Astrocyte (in vitro differentiated cells and primary cell): ENCODE results near the gene CGB3. TPM values are rescaled to one million over a fixed set of nuclear protein-coding genes. Genes with fewer than 3 reads are reported as not detected.
"Not testable (repeated sequence)": the region's sequence is repeated elsewhere in the genome, so short reads cannot be mapped to it uniquely, and the experiment has no call there.

ENCODE experiments used
- DNase-seq: peaks from one replicate; pipeline ENCODE4 v3.0.0-alpha.2; 2010; ENCODE audit warnings: low read depth
- FAIRE-seq: peaks from 2 replicates; lab custom pipeline; 2011; peaks lifted over from hg19 to GRCh38; lab: Jason Lieb, UNC
- H2AFZ ChIP-seq: 2 replicates; pipeline ENCODE4 v1.6.0; 2012; ENCODE audit warnings: low read depth, low read length, inconsistent platforms
- H3K27ac ChIP-seq: 2 replicates; pipeline ENCODE4 v1.5.1; 2011; ENCODE audit warnings: low read depth, low read length, inconsistent platforms
- H3K27me3 ChIP-seq: 2 replicates; pipeline ENCODE4 v1.6.0; 2011; ENCODE audit warnings: low read length, inconsistent platforms; ENCODE audit not compliant: insufficient read depth
- H3K36me3 ChIP-seq: 2 replicates; pipeline ENCODE4 v1.5.1; 2011; ENCODE audit warnings: low read length, inconsistent platforms; ENCODE audit not compliant: insufficient read depth
- H3K4me1 ChIP-seq: 2 replicates; pipeline ENCODE4 v1.5.1; 2011; ENCODE audit warnings: low read length, inconsistent platforms; ENCODE audit not compliant: insufficient read depth
- H3K4me2 ChIP-seq: 2 replicates; pipeline ENCODE4 v1.6.0; 2012; ENCODE audit warnings: low read length, inconsistent platforms
- H3K4me3 ChIP-seq: 2 replicates; pipeline ENCODE4 v1.5.1; 2011; ENCODE audit warnings: low read depth, mild to moderate bottlenecking, low read length, inconsistent platforms; ENCODE audit not compliant: insufficient read depth
- H3K79me2 ChIP-seq: 2 replicates; pipeline ENCODE4 v1.6.0; 2012; ENCODE audit warnings: mild to moderate bottlenecking, low read length, inconsistent platforms; ENCODE audit not compliant: insufficient read depth
- H3K9ac ChIP-seq: 2 replicates; pipeline ENCODE4 v1.6.0; 2012; ENCODE audit warnings: mild to moderate bottlenecking, low read length, inconsistent platforms
- H3K9me3 ChIP-seq: 2 replicates; pipeline ENCODE4 v1.5.1; 2012; ENCODE audit warnings: low read depth, mild to moderate bottlenecking, low read length, inconsistent platforms; ENCODE audit not compliant: insufficient read depth
- H4K20me1 ChIP-seq: 2 replicates; pipeline ENCODE4 v1.6.0; 2012; ENCODE audit warnings: low read length, inconsistent platforms; ENCODE audit not compliant: insufficient read depth
- H3K27ac Mint-ChIP-seq: one replicate; pipeline ENCODE4 v1.8.0; 2021; ENCODE audit warnings: mild to moderate bottlenecking, mixed read lengths; ENCODE audit not compliant: unreplicated experiment
- H3K27me3 Mint-ChIP-seq: one replicate; pipeline ENCODE4 v1.8.0; 2021; ENCODE audit warnings: low read depth, mixed read lengths; ENCODE audit not compliant: unreplicated experiment
- H3K36me3 Mint-ChIP-seq: one replicate; pipeline ENCODE4 v1.8.0; 2021; ENCODE audit warnings: low read depth, mixed read lengths; ENCODE audit not compliant: unreplicated experiment
- H3K4me1 Mint-ChIP-seq: one replicate; pipeline ENCODE4 v1.8.0; 2021; ENCODE audit warnings: low read depth, mixed read lengths; ENCODE audit not compliant: unreplicated experiment
- H3K4me3 Mint-ChIP-seq: one replicate; pipeline ENCODE4 v1.8.0; 2021; ENCODE audit warnings: mild to moderate bottlenecking, moderate library complexity, mixed read lengths; ENCODE audit not compliant: unreplicated experiment
- H3K9me3 Mint-ChIP-seq: one replicate; pipeline ENCODE4 v1.8.0; 2021; ENCODE audit warnings: mild to moderate bottlenecking, mixed read lengths; ENCODE audit not compliant: unreplicated experiment
- CTCF ChIP-seq: IDR thresholded peaks from 2 replicates; pipeline ENCODE4 v1.5.1; 2011; ENCODE audit warnings: low read depth, mild to moderate bottlenecking, inconsistent platforms, low read length, moderate library complexity; ENCODE audit not compliant: insufficient read depth
- EZH2 ChIP-seq: IDR thresholded peaks from 2 replicates; pipeline ENCODE4 v1.6.1; 2012; ENCODE audit warnings: mild to moderate bottlenecking, low read length, inconsistent platforms; ENCODE audit not compliant: insufficient read depth
- total RNA-seq: library from RNA; stranded (reverse); gene quantifications from 2 replicates; pipeline ENCODE4 v1.2.1, GENCODE V29; 2021

Gene CGB3
- total RNA-seq, 1 donor from 2014 or later: 3.6 TPM

DNA sequence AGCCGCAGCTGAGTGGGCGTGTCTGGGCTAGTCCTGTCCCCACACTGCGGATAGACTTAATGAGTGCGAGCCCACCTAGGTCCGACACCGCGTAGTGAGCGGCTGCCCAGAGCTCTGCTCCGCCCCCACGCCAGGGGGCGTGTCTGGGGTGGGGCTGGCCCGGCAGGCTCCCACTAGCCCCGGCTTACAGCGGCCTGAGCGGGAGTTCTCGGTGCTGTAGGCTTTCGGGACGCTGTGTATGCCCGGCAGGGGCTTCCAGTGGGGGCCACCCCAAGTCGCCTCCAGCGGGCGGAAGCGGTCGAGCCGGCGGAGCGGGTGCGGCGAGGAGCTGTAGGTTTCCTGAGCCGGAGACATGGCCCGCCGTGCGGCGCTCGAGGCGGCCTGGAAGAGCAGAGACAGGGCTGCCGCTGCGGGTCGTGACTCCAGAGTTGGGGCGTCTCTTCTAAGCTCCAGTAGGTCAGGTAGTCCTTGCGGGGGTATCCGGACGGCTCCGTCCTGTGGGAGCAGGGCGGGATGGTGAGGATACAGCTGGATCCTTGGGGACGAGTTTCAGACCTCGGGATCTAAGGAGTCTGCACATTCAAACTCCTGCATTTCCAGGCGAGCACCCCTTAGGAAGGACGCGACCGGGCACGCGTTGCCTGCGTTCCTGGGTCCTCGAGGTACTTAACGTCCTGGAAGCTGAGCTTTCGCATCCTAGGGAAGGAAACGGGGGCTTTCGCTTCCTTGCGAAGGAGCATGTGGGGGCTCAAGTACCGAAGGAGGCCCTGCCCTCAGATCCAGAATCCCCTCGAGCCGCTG lies 32.2 kb upstream of the CGB3 start:
- peak overlapping the region; percentile 69 for H3K27ac Mint-ChIP-seq
- Histone ChIP-seq H3K4me1 (peaks cover 19% of the 10 kb centered on the region), H3K79me2 (peaks cover 52% of the 10 kb centered on the region), H3K4me2 (peak overlapping the region; percentile 90), H4K20me1 (peaks cover 29% of the 10 kb centered on the region), H3K36me3 (no peaks in the 10 kb centered on the region), H3K4me3 (peak overlapping the region; percentile 81), H3K27ac (peak overlapping the region; percentile 23), H3K9me3 (no peaks in the 10 kb centered on the region), H3K9ac (peak overlapping the region; percentile 81), H3K27me3 (no peaks in the 10 kb centered on the region), H2AFZ (peak overlapping the region; percentile 78)
- TF ChIP-seq CTCF (no peak), EZH2 (no peak)
- peaks cover 10% of the 10 kb centered on the region for H3K27me3 Mint-ChIP-seq
- peaks cover 11% of the 10 kb centered on the region for H3K4me1 Mint-ChIP-seq
- DNase-seq (peak; percentile 35), FAIRE-seq (no peak)
- H3K4me3 Mint-ChIP-seq: peak overlapping the region; percentile 93
- H3K36me3 Mint-ChIP-seq: peaks cover 7% of the 10 kb centered on the region
- no peaks in the 10 kb centered on the region for H3K9me3 Mint-ChIP-seq

DNA sequence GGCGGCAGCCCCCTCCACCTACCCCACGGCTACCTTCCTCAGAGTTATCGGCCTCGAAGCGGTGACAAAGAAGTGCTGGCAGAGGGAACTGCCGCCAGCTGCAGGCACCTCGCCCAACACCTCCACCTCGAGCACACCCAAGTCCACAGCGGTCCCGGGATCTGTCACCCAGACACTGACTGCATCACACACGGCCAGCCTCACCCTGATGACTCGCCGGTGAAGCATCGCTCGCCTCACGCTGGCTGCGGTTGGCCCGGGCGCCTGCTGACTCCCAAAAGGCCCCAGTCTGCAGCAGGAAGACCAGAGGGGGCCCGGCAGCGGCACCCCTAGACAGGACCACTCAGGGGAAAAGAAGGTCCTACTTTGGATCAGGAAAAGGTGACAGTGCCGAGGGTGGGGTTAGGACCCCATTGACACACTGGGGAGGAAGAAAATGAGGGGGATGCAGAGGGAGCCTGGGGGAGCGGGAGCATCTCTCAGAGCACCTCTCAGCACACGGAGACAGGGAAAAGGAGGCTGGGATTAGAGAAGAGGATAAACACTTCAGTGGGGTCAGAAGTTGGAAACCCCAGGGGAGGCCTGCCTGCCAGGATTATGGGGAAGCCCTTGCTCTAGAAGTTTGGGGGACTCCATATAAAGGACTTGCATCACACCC lies 26.4 kb upstream of the CGB3 start:
- not testable (repeated sequence) for FAIRE-seq
- H3K27ac Mint-ChIP-seq: peak overlapping the region; percentile 91

GRCh38 chr19:49049834-49050233 lies 25.7 kb upstream of the CGB3 start:
- FAIRE-seq, DNase-seq: not testable (repeated sequence)

More for the DNA sequence above, 26.4 kb upstream of the CGB3 start:
- Histone ChIP-seq H3K4me2 (peak overlapping the region; percentile 62), H2AFZ (peak overlapping the region; percentile 50), H3K27ac (peak overlapping the region; percentile 75), H3K9ac (peak overlapping the region; percentile 63)
- Mint-ChIP-seq H3K4me1 (peaks cover 11% of the 10 kb centered on the region), H3K4me3 (peak overlapping the region; percentile 50)
- not testable (repeated sequence) for H3K36me3 Mint-ChIP-seq, H3K4me1 ChIP-seq, H3K27me3 Mint-ChIP-seq, H3K36me3 ChIP-seq, H3K4me3 ChIP-seq, H3K27me3 ChIP-seq, H3K9me3 Mint-ChIP-seq, H3K79me2 ChIP-seq, H4K20me1 ChIP-seq, H3K9me3 ChIP-seq
- peak; percentile 78 for DNase-seq

DNA sequence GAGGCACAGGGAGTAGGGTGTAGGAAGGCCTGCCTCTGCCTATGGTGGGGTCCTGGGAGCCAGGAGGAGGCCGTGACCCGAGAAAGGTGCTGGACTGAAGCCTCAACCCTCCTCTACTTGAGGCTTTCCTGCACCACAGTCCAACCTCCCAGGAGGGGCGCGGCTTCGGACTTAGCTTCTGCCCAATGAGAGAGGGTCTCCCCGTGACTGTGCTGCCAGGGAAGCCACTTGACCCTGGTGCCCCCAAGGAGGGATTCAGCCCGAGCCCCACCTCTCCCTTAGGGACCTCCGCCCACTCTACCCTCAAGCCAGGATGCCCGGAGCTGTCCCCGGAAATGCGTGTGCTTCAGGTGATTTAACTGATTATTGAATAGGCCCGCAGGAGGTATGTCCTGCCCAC lies 24.9 kb upstream of the CGB3 start, which contains the start of gene CGB8:
CGB8 (minus strand) TSS at position 101 of the 400 bp plus-strand sequence. CDS start 372 bp downstream, outside the sequence.
- FAIRE-seq, H3K36me3 Mint-ChIP-seq, H2AFZ ChIP-seq, H3K4me3 Mint-ChIP-seq, H3K9me3 Mint-ChIP-seq, H3K27ac ChIP-seq, H3K36me3 ChIP-seq, H3K4me1 ChIP-seq, H3K27me3 Mint-ChIP-seq, H3K79me2 ChIP-seq, H4K20me1 ChIP-seq, H3K9ac ChIP-seq, H3K27me3 ChIP-seq, H3K4me3 ChIP-seq, H3K9me3 ChIP-seq, DNase-seq: not testable (repeated sequence)
- peak within 1 kb of the TSS; percentile 62 for H3K4me2 ChIP-seq
- Mint-ChIP-seq H3K27ac (peak within 1 kb of the TSS; percentile 84), H3K4me1 (peaks cover 11% of the 10 kb centered on the region)

More at GRCh38 chr19:49049834-49050233, 25.7 kb upstream of the CGB3 start:
- H3K4me1 Mint-ChIP-seq: peaks cover 11% of the 10 kb centered on the region
- not testable (repeated sequence) for H3K36me3 Mint-ChIP-seq, H3K9ac ChIP-seq, H2AFZ ChIP-seq, H3K79me2 ChIP-seq, H3K27me3 Mint-ChIP-seq, H3K9me3 ChIP-seq, H3K27me3 ChIP-seq, H3K4me1 ChIP-seq, H3K4me3 ChIP-seq, H3K4me3 Mint-ChIP-seq, H3K27ac ChIP-seq, H3K36me3 ChIP-seq, H4K20me1 ChIP-seq, H3K9me3 Mint-ChIP-seq
- H3K27ac Mint-ChIP-seq: peak overlapping the region; percentile 91
- peak overlapping the region; percentile 62 for H3K4me2 ChIP-seq

DNA sequence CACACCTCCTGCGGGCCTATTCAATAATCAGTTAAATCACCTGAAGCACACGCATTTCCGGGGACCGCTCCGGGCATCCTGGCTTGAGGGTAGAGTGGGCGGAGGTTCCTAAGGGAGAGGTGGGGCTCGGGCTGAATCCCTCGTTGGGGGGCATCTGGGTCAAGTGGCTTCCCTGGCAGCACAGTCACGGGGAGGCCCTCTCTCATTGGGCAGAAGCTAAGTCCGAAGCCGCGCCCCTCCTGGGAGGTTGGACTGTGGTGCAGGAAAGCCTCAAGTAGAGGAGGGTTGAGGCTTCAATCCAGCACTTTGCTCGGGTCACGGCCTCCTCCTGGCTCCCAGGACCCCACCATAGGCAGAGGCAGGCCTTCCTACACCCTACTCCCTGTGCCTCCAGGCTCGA lies 19.4 kb upstream of the CGB3 start, which contains the start of gene CGB5:
CGB5 (plus strand) TSS at position 301 of the 400 bp plus-strand sequence. CDS start 362 bp downstream, outside the sequence.
- FAIRE-seq: not testable (repeated sequence)

More for the DNA sequence above, 19.4 kb upstream of the CGB3 start, which contains the start of gene CGB5:
- H3K4me2 ChIP-seq, H3K27ac ChIP-seq, H3K27ac Mint-ChIP-seq, H3K9me3 Mint-ChIP-seq, H3K4me3 ChIP-seq, DNase-seq, H3K79me2 ChIP-seq, H3K9ac ChIP-seq, H2AFZ ChIP-seq, H3K27me3 Mint-ChIP-seq, H3K36me3 ChIP-seq, H3K36me3 Mint-ChIP-seq, H3K27me3 ChIP-seq, H3K9me3 ChIP-seq, H4K20me1 ChIP-seq, H3K4me3 Mint-ChIP-seq: not testable (repeated sequence)
- H3K4me1 Mint-ChIP-seq: peaks cover 14% of the 10 kb centered on the region
- H3K4me1 ChIP-seq: peaks cover 14% of the 10 kb centered on the region
